Tibial nerve (tissue), 4 donors: ENCODE data around the gene ART1.

ENCODE experiments used
- CTCF ChIP-seq, 5 experiments: fragments of 200-600 bp in 3 of 5; fragments of 450-650 bp in 2 of 5; sonication (generic) in 3 of 5; IDR thresholded peaks; one replicate each; pipeline ENCODE4 v1.5.1; 2016 to 2019; ENCODE audit warnings: antibody characterized with exemption in 5 of 5, mild to moderate bottlenecking in 3 of 5, moderate library complexity in 2 of 5
- EP300 ChIP-seq, 2 donors: sonication (generic); formaldehyde crosslinking; IDR thresholded peaks; one replicate each; pipeline ENCODE4 v1.6.1; 2017; ENCODE audit warnings: antibody characterized with exemption in 2 of 2, mild to moderate bottlenecking in 1 of 2
- POLR2A ChIP-seq, 2 donors: fragments of 450-650 bp; IDR thresholded peaks; one replicate each; pipeline ENCODE4 v1.6.1; 2017; ENCODE audit warnings: antibody characterized with exemption in 2 of 2, mild to moderate bottlenecking in 2 of 2, moderate library complexity in 2 of 2

- TF ChIP-seq POLR2A (IDR thresholded peaks at IDR 0.05): no peak
- no peak for TF ChIP-seq CTCF (IDR thresholded peaks at IDR 0.05)
- TF ChIP-seq EP300 (IDR thresholded peaks at IDR 0.05): no peak
Observed at GRCh38 chr11:3686751-3687150, 41.8 kb downstream of the ART1 start.
